Adrenal gland (tissue), 12 donors: Measurements from ENCODE around the gene DVL1. TPM values are rescaled to one million over a fixed set of nuclear protein-coding genes. Genes with fewer than 3 reads are reported as not detected.

Experiments used
- DNase-seq, 7 donors: peaks; one replicate each; pipeline ENCODE4 v3.0.0-alpha.2; 2019 to 2020
- H3K27ac ChIP-seq, 5 donors: fragments of 200-600 bp; sonication (generic) in 4 of 5; 1 replicate in 3 of 5; 2 replicates in 2 of 5; pipeline versions ENCODE4 v1.5.1 to v1.8.0; 2016 to 2020; ENCODE audit warnings: mild to moderate bottlenecking in 1 of 5
- H3K27me3 ChIP-seq: fragments of 200-600 bp; 2 replicates; pipeline ENCODE4 v1.8.0; 2021
- H3K36me3 ChIP-seq, 2 donors: fragments of 200-600 bp; replicated peaks in 1 of 2; 1 replicate in 1 of 2; 2 replicates in 1 of 2; pipeline versions ENCODE4 v1.5.1 to v1.8.0; 2018 to 2022
- H3K4me1 ChIP-seq, 2 donors: fragments of 200-600 bp; replicated peaks in 1 of 2; 1 replicate in 1 of 2; 2 replicates in 1 of 2; pipeline versions ENCODE4 v1.5.1 to v1.8.0; 2018 to 2021
- H3K4me3 ChIP-seq, 4 donors: fragments of 200-600 bp; sonication (generic) in 3 of 4; one replicate each; pipeline ENCODE4 v1.5.1; 2016 to 2018
- H3K9me3 ChIP-seq, 3 donors: fragments of 200-600 bp; sonication (generic) in 1 of 3; replicated peaks in 1 of 3; 1 replicate in 2 of 3; 2 replicates in 1 of 3; pipeline versions ENCODE4 v1.5.1 to v1.8.0; 2016 to 2021
- POLR2A ChIP-seq, 2 donors: fragments of 450-650 bp; IDR thresholded peaks; one replicate each; pipeline ENCODE4 v1.6.1; 2017; ENCODE audit warnings: antibody characterized with exemption in 2 of 2, mild to moderate bottlenecking in 2 of 2, moderate library complexity in 1 of 2
- WGBS, 4 donors: extraction: QIAGEN DNeasy Blood & Tissue Kit in 2 of 4; methylation state at CpG; one replicate each; pipeline versions ENCODE4 v1.1.5 to v1.1.7; 2013 to 2017; 5-methylcytosine and 5-hydroxymethylcytosine counted together
- intact Hi-C, 2 donors: fragments of 100-400 bp; cut with DNase I; formaldehyde crosslinking; loops; one replicate each; pipeline versions ENCODE4 v1.14.1 to v1.15.0; 2022 to 2023
- polyA plus RNA-seq, 3 donors: library from polyadenylated mRNA; stranded (reverse); fragments of 200-250 nt in 2 of 3; fragments of 350-450 nt in 1 of 3; fragmentation: Illumina TruSeq in 1 of 3; extraction: RNeasy Lipid Tissue Mini Kit (QIAGEN cat#74804) in 1 of 3; gene quantifications; one replicate each; pipeline ENCODE4 v1.2.3, GENCODE V29; 2013 to 2014
- total RNA-seq, 9 donors: library from RNA; depleted of rRNA in 4 of 9; stranded (reverse); fragments of >200 nt in 4 of 9; fragments of 120-200 nt in 1 of 9; fragmentation: NEBNext Ultra II Directional in 1 of 9; extraction: Animal tissue kit (Norgen Biotek cat#: 25700) in 1 of 9; gene quantifications; one replicate each; pipeline versions ENCODE4 v1.1.0 to v1.2.4, GENCODE V29; 2013 to 2023
- TF ChIP-seq, protein P1 (sequence below), 6 experiments: fragments of 450-650 bp in 4 of 6; fragments of 200-600 bp in 2 of 6; sonication (generic) in 1 of 6; IDR thresholded peaks; 1 replicate in 5 of 6; 2 replicates in 1 of 6; pipeline versions ENCODE4 v1.5.1 to v1.8.0; 2016 to 2021; ENCODE audit warnings: antibody characterized with exemption in 6 of 6, mild to moderate bottlenecking in 2 of 6, moderate library complexity in 1 of 6
- donor health status: healthy with polysubstance abuse.
- donor health status: Bipolar disorder and iron deficiency.
- donor health status: DM: yes; HTN: yes; CAD: no.
- donor health status: DM: no; HTN: no; CAD: no.
- donor health status: DM: no; HTN: no; CAD: no.
- donor health status: DM: yes; HTN: yes; CAD: no.

Gene DVL1
- total and polyA plus RNA-seq, 12 donors = 4.0 to 279 (median 89.2) TPM

DNA sequence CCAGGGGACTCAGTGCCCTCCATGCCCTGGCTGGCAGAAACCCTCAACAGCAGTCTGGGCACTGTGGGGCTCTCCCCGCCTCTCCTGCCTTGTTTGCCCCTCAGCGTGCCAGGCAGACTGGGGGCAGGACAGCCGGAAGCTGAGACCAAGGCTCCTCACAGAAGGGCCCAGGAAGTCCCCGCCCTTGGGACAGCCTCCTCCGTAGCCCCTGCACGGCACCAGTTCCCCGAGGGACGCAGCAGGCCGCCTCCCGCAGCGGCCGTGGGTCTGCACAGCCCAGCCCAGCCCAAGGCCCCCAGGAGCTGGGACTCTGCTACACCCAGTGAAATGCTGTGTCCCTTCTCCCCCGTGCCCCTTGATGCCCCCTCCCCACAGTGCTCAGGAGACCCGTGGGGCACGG lies 21.0 kb downstream of the DVL1 start:
- H3K4me3 ChIP-seq = no peak overlapping the region
- no peaks in the 10 kb centered on the region for H3K9me3 ChIP-seq
- H3K27ac ChIP-seq = no peak overlapping the region
- no peaks in the 10 kb centered on the region for H3K27me3 ChIP-seq
- peaks cover 6 to 31% of the 10 kb centered on the region in 2 donors for H3K4me1 ChIP-seq
- intact Hi-C loops = no loop called here
- no peak for DNase-seq
- no peak for TF ChIP-seq POLR2A (IDR thresholded peaks at IDR 0.05)
- TF ChIP-seq, protein P1, sequence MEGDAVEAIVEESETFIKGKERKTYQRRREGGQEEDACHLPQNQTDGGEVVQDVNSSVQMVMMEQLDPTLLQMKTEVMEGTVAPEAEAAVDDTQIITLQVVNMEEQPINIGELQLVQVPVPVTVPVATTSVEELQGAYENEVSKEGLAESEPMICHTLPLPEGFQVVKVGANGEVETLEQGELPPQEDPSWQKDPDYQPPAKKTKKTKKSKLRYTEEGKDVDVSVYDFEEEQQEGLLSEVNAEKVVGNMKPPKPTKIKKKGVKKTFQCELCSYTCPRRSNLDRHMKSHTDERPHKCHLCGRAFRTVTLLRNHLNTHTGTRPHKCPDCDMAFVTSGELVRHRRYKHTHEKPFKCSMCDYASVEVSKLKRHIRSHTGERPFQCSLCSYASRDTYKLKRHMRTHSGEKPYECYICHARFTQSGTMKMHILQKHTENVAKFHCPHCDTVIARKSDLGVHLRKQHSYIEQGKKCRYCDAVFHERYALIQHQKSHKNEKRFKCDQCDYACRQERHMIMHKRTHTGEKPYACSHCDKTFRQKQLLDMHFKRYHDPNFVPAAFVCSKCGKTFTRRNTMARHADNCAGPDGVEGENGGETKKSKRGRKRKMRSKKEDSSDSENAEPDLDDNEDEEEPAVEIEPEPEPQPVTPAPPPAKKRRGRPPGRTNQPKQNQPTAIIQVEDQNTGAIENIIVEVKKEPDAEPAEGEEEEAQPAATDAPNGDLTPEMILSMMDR (IDR thresholded peaks at IDR 0.05) = no peak
- peaks cover 0 to 19% of the 10 kb centered on the region in 2 donors for H3K36me3 ChIP-seq
- WGBS, 4 donors = 76 to 92% (median 85%) methylated on average over 2 to 15 of the region's 15 CpGs

GRCh38 chr1:1327291-1327690 lies 21.9 kb downstream of the DVL1 start:
- Histone ChIP-seq H3K27ac (no peak overlapping the region), H3K36me3 (peaks cover 0 to 19% of the 10 kb centered on the region in 2 donors), H3K4me3 (no peak overlapping the region), H3K27me3 (no peaks in the 10 kb centered on the region), H3K4me1 (peaks cover 6 to 37% of the 10 kb centered on the region in 2 donors), H3K9me3 (no peaks in the 10 kb centered on the region)
- no peak for DNase-seq
- intact Hi-C loops = no loop called here
- no peak for TF ChIP-seq POLR2A (IDR thresholded peaks at IDR 0.05)
- TF ChIP-seq, protein P1 (IDR thresholded peaks at IDR 0.05) = no peak
- WGBS, 4 donors = 87 to 93% (median 89%) methylated on average over 21 to 40 of the region's 40 CpGs

DNA sequence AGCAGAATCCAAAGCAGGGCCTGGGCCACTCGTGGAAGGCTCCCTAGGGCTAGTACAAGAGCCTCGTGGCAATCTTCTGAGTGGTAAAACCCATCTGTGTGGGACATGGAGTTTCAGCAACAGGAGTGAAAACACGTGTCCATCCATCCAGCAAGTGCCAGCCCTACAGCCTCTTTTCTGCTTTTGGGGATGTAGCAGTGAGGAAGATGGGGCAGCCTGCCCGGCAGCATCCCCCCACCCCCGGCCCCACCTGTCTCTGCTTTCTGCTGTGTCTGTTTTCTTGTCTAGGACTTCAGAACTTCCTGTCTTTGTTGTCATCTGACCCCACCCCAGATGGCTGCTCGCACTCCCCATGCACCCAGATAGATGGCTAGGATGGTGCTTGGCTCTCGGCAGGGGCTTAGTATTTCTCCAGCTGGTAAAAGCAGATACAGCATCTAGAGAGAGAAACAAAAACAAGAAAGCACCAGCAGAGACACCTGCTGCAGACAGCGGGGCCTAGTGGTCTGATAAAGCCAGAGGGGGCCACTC lies 23.1 kb downstream of the DVL1 start:
- 57 to 71% (median 61%) methylated on average over 8 of the region's 8 CpGs for WGBS, 4 donors
- H3K4me1 ChIP-seq = peaks cover 6 to 37% of the 10 kb centered on the region in 2 donors
- no peak for DNase-seq
- peak overlapping the region in 1 of 5 donors; percentile 89 for H3K27ac ChIP-seq
- H3K4me3 ChIP-seq = no peak overlapping the region
- TF ChIP-seq, protein P1 (IDR thresholded peaks at IDR 0.05) = no peak
- TF ChIP-seq POLR2A (IDR thresholded peaks at IDR 0.05) = no peak
- H3K36me3 ChIP-seq = peaks cover 0 to 19% of the 10 kb centered on the region in 2 donors
- H3K9me3 ChIP-seq = no peaks in the 10 kb centered on the region
- H3K27me3 ChIP-seq = no peaks in the 10 kb centered on the region
- intact Hi-C loops = no loop called here

- Histone ChIP-seq H3K36me3 (peaks cover 0 to 21% of the 10 kb centered on the region in 2 donors), H3K4me3 (peak overlapping the region; percentile 71 to 84 (median 80)), H3K27me3 (no peaks in the 10 kb centered on the region), H3K9me3 (no peaks in the 10 kb centered on the region), H3K27ac (peak overlapping the region; percentile 43 to 89 (median 76)), H3K4me1 (peaks cover 6 to 34% of the 10 kb centered on the region in 2 donors)
- TF ChIP-seq, protein P1 (IDR thresholded peaks at IDR 0.05) = no peak
- intact Hi-C loops = no loop called here
- WGBS, 4 donors = 5 to 40% (median 30%) methylated on average over 7 to 16 of the region's 16 CpGs
- peak in 6 of 7 donors; percentile 63 to 84 (median 79) for DNase-seq
These were observed 23.7 kb downstream of the DVL1 start for GRCh38 chr1:1325288-1326074.
